ENCODE results near the gene IFI30. TPM values are rescaled to one million over a fixed set of nuclear protein-coding genes. Genes with fewer than 3 reads are reported as not detected.
"Not testable (repeated sequence)": the region's sequence is repeated elsewhere in the genome, so short reads cannot be mapped to it uniquely, and the experiment has no call there.

IFI30 gene
- total RNA-seq, 2 experiments from 2014 or later, result 23.7 to 26.9 TPM

DNA sequence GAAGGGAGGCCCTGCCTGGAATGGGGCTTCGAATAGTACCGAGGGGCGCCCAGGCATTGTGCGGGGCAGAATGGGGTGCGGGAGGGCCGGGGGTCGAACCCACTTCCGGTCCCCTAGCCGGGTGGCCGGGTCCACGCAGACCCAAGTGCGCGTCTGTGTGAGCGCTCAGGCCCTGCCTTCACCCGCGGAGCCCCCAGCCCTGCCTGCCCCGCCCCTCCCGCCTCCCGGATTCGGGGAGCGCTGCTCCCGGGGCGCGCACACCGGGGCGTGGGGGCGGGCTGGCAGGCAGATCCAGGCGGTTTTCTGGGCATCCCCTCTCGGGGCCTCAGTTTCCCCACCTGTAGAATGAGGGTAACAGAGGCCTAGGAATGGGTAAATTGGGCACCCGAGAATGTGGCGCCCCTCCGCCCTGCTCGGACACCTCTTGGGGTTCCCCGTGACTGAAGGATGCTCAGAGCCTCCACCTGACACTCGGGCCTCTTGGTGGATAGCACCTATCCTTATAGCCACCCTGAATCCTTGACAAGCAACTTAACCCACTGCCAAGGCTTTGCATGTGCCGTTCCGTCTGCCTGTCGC is 20.0 kb upstream of the IFI30 start:
- intact Hi-C loops (cut with micrococcal nuclease), result loop anchor here (2.0 to 5.0 kb wide), 5 partner anchors 56 to 221 kb away; partner anchors contain the start of genes CCDC124 and MAST3
- DNase-seq, result peak; percentile 39
- Mint-ChIP-seq H3K4me1 (ENCODE audit: low read depth) (peaks cover 22% of the 10 kb centered on the region), H3K4me3 (peak overlapping the region; percentile 76), H3K9me3 (no peaks in the 10 kb centered on the region), H3K27me3 (no peaks in the 10 kb centered on the region), H3K27ac (peak overlapping the region; percentile 14), H3K36me3 (no peaks in the 10 kb centered on the region)
- CTCF ChIA-PET, result no interaction called here
- POLR2A ChIA-PET, result no interaction called here

DNA sequence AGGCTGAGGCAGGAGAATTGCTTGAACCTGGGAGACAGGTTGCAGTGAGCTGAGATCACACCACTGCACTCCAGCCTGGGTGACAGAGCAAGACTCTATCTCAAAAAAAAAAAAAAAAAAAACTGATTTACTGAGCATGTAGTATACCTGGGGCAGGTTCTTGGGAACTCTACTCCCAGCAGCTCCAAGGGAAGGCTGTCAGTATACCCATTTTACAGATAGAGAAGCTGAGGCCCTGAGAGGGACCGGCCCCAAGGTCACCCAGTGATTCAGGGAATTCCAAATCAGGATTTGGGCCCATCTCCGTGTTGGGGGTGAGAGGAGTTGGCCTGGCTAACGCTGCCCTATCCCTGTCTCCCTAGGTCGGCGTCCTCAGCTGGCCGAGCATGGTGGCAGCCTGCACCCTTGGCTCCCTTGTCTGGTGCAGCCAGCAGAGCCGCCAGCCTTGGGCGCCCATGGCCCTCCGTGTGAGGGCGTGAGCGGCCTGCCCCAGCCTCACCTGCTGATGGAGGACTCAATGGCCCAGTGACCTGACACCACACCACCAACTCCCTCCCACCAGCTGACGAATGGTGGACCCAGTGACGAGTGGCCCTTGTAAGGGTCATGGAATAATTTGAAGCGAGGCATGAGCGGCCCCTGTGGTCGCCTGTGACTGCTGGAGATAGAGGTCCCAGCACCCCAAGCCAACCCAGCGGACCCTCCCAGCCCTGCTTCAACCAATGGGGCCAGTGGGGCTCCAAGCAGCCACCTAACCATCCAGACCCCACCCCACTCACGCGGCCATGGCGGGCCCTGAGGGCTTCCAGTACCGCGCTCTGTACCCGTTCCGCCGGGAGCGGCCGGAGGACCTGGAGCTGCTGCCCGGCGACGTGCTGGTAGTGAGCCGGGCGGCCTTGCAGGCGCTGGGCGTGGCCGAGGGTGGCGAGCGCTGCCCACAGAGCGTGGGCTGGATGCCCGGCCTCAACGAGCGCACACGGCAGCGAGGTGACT is 18.2 kb upstream of the IFI30 start:
- intact Hi-C loops (cut with micrococcal nuclease), result no loop called here
- H3K4me3 Mint-ChIP-seq, result no peak overlapping the region
- DNase-seq, result no peak
- H3K27ac Mint-ChIP-seq, result no peak overlapping the region
- CTCF ChIA-PET, result interaction anchor here (1.7 kb wide), 1 partner anchor 12 kb away, joined by 5 read pairs; no protein-coding TSS in a partner anchor
- H3K36me3 Mint-ChIP-seq, result no peaks in the 10 kb centered on the region
- H3K27me3 Mint-ChIP-seq, result no peaks in the 10 kb centered on the region
- peaks cover 24% of the 10 kb centered on the region for H3K4me1 Mint-ChIP-seq (ENCODE audit: low read depth)
- POLR2A ChIA-PET, result no interaction called here
- H3K9me3 Mint-ChIP-seq, result no peaks in the 10 kb centered on the region

DNA sequence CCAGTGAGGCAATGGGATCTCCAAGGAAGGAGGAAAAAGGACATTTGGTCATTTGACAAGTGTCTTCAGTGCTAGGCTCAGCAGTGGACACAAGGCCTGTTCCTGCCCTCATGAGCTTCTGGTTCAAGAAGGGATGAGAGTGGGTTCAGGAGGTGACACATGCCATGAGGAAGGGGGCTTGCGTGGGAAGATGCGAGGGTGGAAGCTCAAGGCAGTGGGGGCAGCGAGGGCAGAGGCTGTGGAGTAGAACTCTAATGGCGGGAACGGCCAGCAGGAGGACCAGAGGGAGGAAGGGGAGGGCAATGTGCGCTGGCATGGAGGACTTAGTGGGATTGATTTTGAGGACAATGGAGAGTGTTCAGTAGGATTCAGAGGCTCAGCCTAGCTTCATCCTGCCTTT is 17.3 kb upstream of the IFI30 start:
- Mint-ChIP-seq H3K4me3 (no peak overlapping the region), H3K27me3 (no peaks in the 10 kb centered on the region), H3K27ac (no peak overlapping the region), H3K9me3 (no peaks in the 10 kb centered on the region), H3K36me3 (no peaks in the 10 kb centered on the region), H3K4me1 (ENCODE audit: low read depth) (peaks cover 21% of the 10 kb centered on the region)
- CTCF ChIA-PET, result interaction anchor here (1.7 kb wide), 1 partner anchor 11 kb away, joined by 5 read pairs; no protein-coding TSS in a partner anchor
- POLR2A ChIA-PET, result no interaction called here
- no peak for DNase-seq
- intact Hi-C loops (cut with micrococcal nuclease), result no loop called here

GRCh38 chr19:18156841-18157464 is 16.7 kb upstream of the IFI30 start:
- POLR2A ChIA-PET, result no interaction called here
- Mint-ChIP-seq H3K27ac (no peak overlapping the region), H3K27me3 (no peaks in the 10 kb centered on the region), H3K9me3 (no peaks in the 10 kb centered on the region), H3K4me3 (no peak overlapping the region), H3K36me3 (no peaks in the 10 kb centered on the region), H3K4me1 (ENCODE audit: low read depth) (peaks cover 16% of the 10 kb centered on the region)
- intact Hi-C loops (cut with micrococcal nuclease), result no loop called here
- CTCF ChIA-PET, result no interaction called here
- no peak for DNase-seq

DNA sequence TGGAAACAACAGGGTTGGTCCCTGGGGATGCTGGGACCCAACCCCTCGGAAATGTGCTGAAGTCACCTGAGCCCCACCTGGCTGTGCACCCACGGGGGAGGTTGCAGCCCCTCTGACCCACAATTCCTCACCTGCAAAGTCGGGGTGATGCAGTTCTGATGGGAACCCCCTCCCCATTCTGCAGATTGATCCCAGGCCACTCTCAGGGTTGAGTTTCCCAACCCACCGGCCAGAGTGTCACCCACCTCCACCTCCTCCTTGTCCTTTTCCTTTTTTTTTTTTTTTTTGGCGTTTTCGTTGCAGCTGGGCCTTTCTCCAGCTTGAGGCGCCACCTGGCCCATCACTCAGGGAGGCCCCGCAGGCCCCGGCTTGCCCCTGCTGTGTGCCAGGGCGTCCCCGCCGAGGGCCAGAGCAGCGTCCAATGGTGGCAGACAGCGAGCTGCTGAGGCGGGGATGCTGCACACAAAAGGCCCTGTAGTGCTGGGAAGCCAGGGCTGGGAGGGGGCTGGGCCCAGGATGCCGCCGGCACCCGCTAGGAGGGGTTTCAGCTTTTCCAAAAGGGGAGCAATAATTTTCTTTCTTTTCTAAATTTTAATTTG is 16.0 kb upstream of the IFI30 start:
- intact Hi-C loops (cut with micrococcal nuclease), result no loop called here
- no peak for DNase-seq
- Mint-ChIP-seq H3K27ac (no peak overlapping the region), H3K36me3 (no peaks in the 10 kb centered on the region), H3K9me3 (no peaks in the 10 kb centered on the region), H3K4me1 (ENCODE audit: low read depth) (peaks cover 15% of the 10 kb centered on the region), H3K27me3 (no peaks in the 10 kb centered on the region), H3K4me3 (no peak overlapping the region)
- ChIA-PET POLR2A (interaction anchor here (0.6 kb wide), 1 partner anchor 67 kb away, joined by 3 read pairs; no protein-coding TSS in a partner anchor), CTCF (interaction anchor here (0.5 kb wide), 1 partner anchor 584 kb away, joined by 3 read pairs; no protein-coding TSS in a partner anchor)

DNA sequence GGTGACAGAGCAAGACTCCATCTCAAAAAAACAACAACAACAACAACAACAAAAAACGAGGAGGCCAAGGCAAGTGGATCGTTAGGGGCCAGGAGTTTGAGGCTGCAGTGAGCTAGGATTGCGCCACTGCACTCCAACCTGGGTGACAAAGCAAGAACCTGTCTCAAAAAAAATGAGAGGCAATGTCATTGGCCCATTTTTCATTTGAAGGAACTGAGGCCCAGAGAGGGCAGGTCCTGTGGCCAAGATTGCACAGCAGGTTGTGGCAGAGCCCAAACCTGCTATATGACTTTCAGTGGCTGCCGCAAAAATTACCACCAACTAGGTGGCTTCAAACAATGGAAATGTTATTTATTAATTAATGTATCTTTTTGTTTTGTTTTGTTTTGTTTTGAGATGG is 15.1 kb upstream of the IFI30 start:
- CTCF ChIA-PET, result no interaction called here
- POLR2A ChIA-PET, result interaction anchor here (0.6 kb wide), 1 partner anchor 66 kb away, joined by 3 read pairs; no protein-coding TSS in a partner anchor
- Mint-ChIP-seq H3K4me3 (no peak overlapping the region), H3K27ac (no peak overlapping the region), H3K4me1 (ENCODE audit: low read depth) (peaks cover 15% of the 10 kb centered on the region), H3K9me3 (no peaks in the 10 kb centered on the region), H3K27me3 (no peaks in the 10 kb centered on the region), H3K36me3 (peaks cover 3% of the 10 kb centered on the region)
- intact Hi-C loops (cut with micrococcal nuclease), result no loop called here
- DNase-seq, result no peak

- intact Hi-C loops (cut with micrococcal nuclease); CTCF ChIA-PET; POLR2A ChIA-PET: not testable (repeated sequence)
Measured at GRCh38 chr19:18159059-18159616, 14.5 kb upstream of the IFI30 start.

DNA sequence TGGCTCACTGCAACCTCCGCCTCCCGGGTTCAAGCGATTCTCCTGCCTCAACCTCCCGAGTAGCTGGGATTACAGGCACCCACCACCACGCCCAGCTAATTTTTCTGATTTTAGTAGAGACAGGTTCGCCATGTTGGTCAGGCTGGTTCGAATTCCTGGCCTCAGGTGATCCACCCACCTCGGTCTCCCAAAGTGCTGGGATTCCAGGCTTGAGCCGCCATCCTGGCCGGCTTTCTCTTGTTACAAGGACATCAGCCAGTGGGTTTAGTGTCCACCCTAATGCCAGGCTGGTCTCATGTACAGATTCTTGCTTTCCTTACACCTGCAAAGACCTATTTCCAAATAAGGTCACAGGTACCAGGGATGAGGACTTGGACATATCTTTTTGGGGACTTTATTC is 13.8 kb upstream of the IFI30 start:
- DNase-seq, result no peak
- POLR2A ChIA-PET, result interaction anchor here (2.2 kb wide), 1 partner anchor 8 kb away, joined by 8 read pairs; the partner anchor contains the start of gene PIK3R2
- intact Hi-C loops (cut with micrococcal nuclease), result loop anchor here (2.0 kb wide), 1 partner anchor 65 kb away; no protein-coding TSS in a partner anchor
- H3K27ac Mint-ChIP-seq, result no peak overlapping the region
- no peaks in the 10 kb centered on the region for H3K9me3 Mint-ChIP-seq
- peaks cover 6% of the 10 kb centered on the region for H3K4me1 Mint-ChIP-seq (ENCODE audit: low read depth)
- no peaks in the 10 kb centered on the region for H3K27me3 Mint-ChIP-seq
- peaks cover 3% of the 10 kb centered on the region for H3K36me3 Mint-ChIP-seq
- CTCF ChIA-PET, result interaction anchor here (1.0 to 2.3 kb wide), 7 partner anchors 8 to 92 kb away, joined by 3 to 16 read pairs (median 7); partner anchors contain the start of genes MPV17L2 and PIK3R2
- H3K4me3 Mint-ChIP-seq, result no peak overlapping the region

More at GRCh38 chr19:18159059-18159616, 14.5 kb upstream of the IFI30 start:
- H3K27ac Mint-ChIP-seq, H3K9me3 Mint-ChIP-seq, DNase-seq, H3K27me3 Mint-ChIP-seq, H3K36me3 Mint-ChIP-seq, H3K4me3 Mint-ChIP-seq: not testable (repeated sequence)
- peaks cover 11% of the 10 kb centered on the region for H3K4me1 Mint-ChIP-seq (ENCODE audit: low read depth)

GRCh38 chr19:18160493-18160970 is 13.1 kb upstream of the IFI30 start:
- Mint-ChIP-seq H3K27ac (peak overlapping the region; percentile 38), H3K36me3 (peaks cover 4% of the 10 kb centered on the region), H3K27me3 (no peaks in the 10 kb centered on the region), H3K4me3 (peak overlapping the region; percentile 64), H3K4me1 (ENCODE audit: low read depth) (peaks cover 4% of the 10 kb centered on the region), H3K9me3 (no peaks in the 10 kb centered on the region)
- CTCF ChIA-PET, result interaction anchor here (0.9 to 2.3 kb wide), 10 partner anchors 9 to 118 kb away, joined by 3 to 16 read pairs (median 4); partner anchors contain the start of genes MAST3, MPV17L2 and PIK3R2
- peak; percentile 32 for DNase-seq
- POLR2A ChIA-PET, result interaction anchor here (0.8 to 2.2 kb wide), 2 partner anchors 9 to 158 kb away, joined by 3 to 8 read pairs; partner anchors contain the start of gene PIK3R2
- intact Hi-C loops (cut with micrococcal nuclease), result loop anchor here (2.0 kb wide), 1 partner anchor 64 kb away; no protein-coding TSS in a partner anchor

DNA sequence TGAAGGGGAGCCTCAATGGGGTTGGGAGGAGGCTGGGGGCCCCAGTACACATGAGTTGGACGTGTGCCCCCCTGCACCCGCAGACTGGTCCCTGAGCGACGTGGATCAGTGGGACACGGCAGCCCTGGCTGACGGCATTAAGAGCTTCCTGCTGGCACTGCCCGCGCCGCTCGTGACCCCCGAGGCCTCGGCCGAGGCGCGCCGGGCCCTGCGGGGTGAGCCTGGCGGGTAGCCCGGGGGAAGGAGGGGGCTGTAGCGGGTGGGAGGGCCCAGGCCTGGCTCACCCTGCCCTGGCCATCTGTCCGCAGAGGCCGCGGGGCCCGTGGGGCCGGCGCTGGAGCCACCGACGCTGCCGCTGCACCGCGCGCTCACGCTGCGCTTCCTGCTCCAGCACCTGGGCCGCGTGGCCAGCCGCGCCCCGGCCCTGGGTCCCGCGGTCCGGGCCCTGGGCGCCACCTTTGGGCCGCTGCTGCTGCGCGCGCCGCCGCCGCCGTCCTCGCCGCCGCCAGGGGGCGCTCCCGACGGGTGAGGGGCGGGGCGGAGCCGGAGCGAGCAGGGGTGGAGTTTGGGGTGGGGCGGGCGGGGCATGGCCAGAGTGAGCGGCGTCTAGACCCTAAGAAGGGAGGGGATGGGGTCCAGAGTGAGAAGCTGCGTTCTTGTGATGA is 12.5 kb upstream of the IFI30 start:
- ChIA-PET CTCF (interaction anchor here (0.6 to 2.3 kb wide), 12 partner anchors 9 to 117 kb away, joined by 3 to 16 read pairs (median 4); partner anchors contain the start of genes MAST3, MPV17L2 and PIK3R2), POLR2A (interaction anchor here (0.8 to 2.2 kb wide), 2 partner anchors 9 to 157 kb away, joined by 3 to 8 read pairs; partner anchors contain the start of gene PIK3R2)
- Mint-ChIP-seq H3K27me3 (no peaks in the 10 kb centered on the region), H3K4me3 (peak overlapping the region; percentile 64), H3K36me3 (peaks cover 10% of the 10 kb centered on the region), H3K9me3 (no peaks in the 10 kb centered on the region), H3K4me1 (ENCODE audit: low read depth) (peaks cover 4% of the 10 kb centered on the region), H3K27ac (no peak overlapping the region)
- peak; percentile 84 for DNase-seq
- intact Hi-C loops (cut with micrococcal nuclease), result loop anchor here (2.0 kb wide), 1 partner anchor 64 kb away; no protein-coding TSS in a partner anchor
